Activated naive CD4-positive, alpha-beta T cell treated with anti-CD3 and anti-CD28 coated beads, Interleukin-2, amount 10 ng/mL, durations not matched to agents 7 days and 5 days (primary cell): Measurements from ENCODE around the gene CAPN13.
A peak's percentile ranks its signal among the peaks of the same experiment; 100 is the strongest.

Experiments used
- CTCF ChIA-PET: fragments of 350-600 bp; sonication (Branson Sonifier 250); formaldehyde crosslinking; loops from one replicate; lab custom pipeline; 2021; ENCODE audit warnings: antibody characterized with exemption; lab: Charles Lee
- DNase-seq: peaks from one replicate; pipeline ENCODE4 v3.0.0-alpha.2; 2020
- H3K27ac Mint-ChIP-seq: one replicate; pipeline ENCODE4 v1.8.0; 2021; ENCODE audit warnings: mild to moderate bottlenecking, moderate library complexity, mixed read lengths
- H3K27me3 Mint-ChIP-seq: one replicate; pipeline ENCODE4 v1.8.0; 2021; ENCODE audit warnings: mild to moderate bottlenecking, mixed read lengths
- H3K36me3 Mint-ChIP-seq: one replicate; pipeline ENCODE4 v1.8.0; 2021; ENCODE audit warnings: mixed read lengths
- H3K4me1 Mint-ChIP-seq: one replicate; pipeline ENCODE4 v1.8.0; 2021; ENCODE audit warnings: mixed read lengths
- H3K4me3 Mint-ChIP-seq: one replicate; pipeline ENCODE4 v1.8.0; 2021; ENCODE audit warnings: mild to moderate bottlenecking, moderate library complexity, mixed read lengths
- H3K9me3 Mint-ChIP-seq: one replicate; pipeline ENCODE4 v1.8.0; 2021; ENCODE audit warnings: mixed read lengths

The CAPN13 gene

GRCh38 chr2:30690126-30690561 lies 117.1 kb downstream of the CAPN13 start:
- Mint-ChIP-seq H3K4me3 (no peak overlapping the region), H3K27me3 (peaks cover 25% of the 10 kb centered on the region), H3K36me3 (no peaks in the 10 kb centered on the region), H3K4me1 (no peaks in the 10 kb centered on the region), H3K27ac (no peak overlapping the region), H3K9me3 (no peaks in the 10 kb centered on the region)
- CTCF ChIA-PET, result interaction anchor here (1.5 to 2.3 kb wide), 2 partner anchors 22 to 525 kb away, joined by 7 to 9 read pairs; no protein-coding TSS in a partner anchor
- peak; percentile 9 for DNase-seq

GRCh38 chr2:30689496-30690125 lies 117.6 kb downstream of the CAPN13 start:
- H3K27ac Mint-ChIP-seq, result no peak overlapping the region
- no peaks in the 10 kb centered on the region for H3K9me3 Mint-ChIP-seq
- CTCF ChIA-PET, result interaction anchor here (1.5 to 2.3 kb wide), 2 partner anchors 23 to 525 kb away, joined by 7 to 9 read pairs; no protein-coding TSS in a partner anchor
- H3K4me1 Mint-ChIP-seq, result no peaks in the 10 kb centered on the region
- DNase-seq, result peak; percentile 7
- H3K27me3 Mint-ChIP-seq, result peaks cover 21% of the 10 kb centered on the region
- H3K4me3 Mint-ChIP-seq, result no peak overlapping the region
- H3K36me3 Mint-ChIP-seq, result no peaks in the 10 kb centered on the region

GRCh38 chr2:30688956-30689401 lies 118.3 kb downstream of the CAPN13 start:
- Mint-ChIP-seq H3K4me1 (no peaks in the 10 kb centered on the region), H3K27me3 (peaks cover 17% of the 10 kb centered on the region), H3K27ac (no peak overlapping the region), H3K36me3 (no peaks in the 10 kb centered on the region), H3K4me3 (no peak overlapping the region), H3K9me3 (no peaks in the 10 kb centered on the region)
- DNase-seq, result peak; percentile 15
- CTCF ChIA-PET, result interaction anchor here (1.0 to 2.3 kb wide), 3 partner anchors 23 to 524 kb away, joined by 3 to 9 read pairs (median 7); no protein-coding TSS in a partner anchor

GRCh38 chr2:30686669-30687068 lies 120.6 kb downstream of the CAPN13 start:
- no peak overlapping the region for H3K27ac Mint-ChIP-seq
- H3K27me3 Mint-ChIP-seq, result peaks cover 15% of the 10 kb centered on the region
- H3K36me3 Mint-ChIP-seq, result no peaks in the 10 kb centered on the region
- no peaks in the 10 kb centered on the region for H3K4me1 Mint-ChIP-seq
- no peak for DNase-seq
- no peaks in the 10 kb centered on the region for H3K9me3 Mint-ChIP-seq
- no peak overlapping the region for H3K4me3 Mint-ChIP-seq
- CTCF ChIA-PET, result interaction anchor here (0.6 to 2.6 kb wide), 7 partner anchors 18 to 479 kb away, joined by 3 to 14 read pairs (median 4); no protein-coding TSS in a partner anchor

- Mint-ChIP-seq H3K4me1 (no peaks in the 10 kb centered on the region), H3K27ac (no peak overlapping the region), H3K9me3 (no peaks in the 10 kb centered on the region), H3K36me3 (no peaks in the 10 kb centered on the region), H3K4me3 (no peak overlapping the region), H3K27me3 (peaks cover 9% of the 10 kb centered on the region)
- CTCF ChIA-PET, result interaction anchor here (1.2 to 2.6 kb wide), 6 partner anchors 18 to 479 kb away, joined by 3 to 14 read pairs (median 4); no protein-coding TSS in a partner anchor
- peak; percentile 20 for DNase-seq
Observed at GRCh38 chr2:30686000-30686399, 121.2 kb downstream of the CAPN13 start.

GRCh38 chr2:30684996-30685395 lies 122.2 kb downstream of the CAPN13 start:
- DNase-seq, result peak; percentile 1
- Mint-ChIP-seq H3K27ac (no peak overlapping the region), H3K27me3 (peaks cover 9% of the 10 kb centered on the region), H3K4me3 (no peak overlapping the region), H3K9me3 (no peaks in the 10 kb centered on the region), H3K36me3 (no peaks in the 10 kb centered on the region), H3K4me1 (no peaks in the 10 kb centered on the region)
- CTCF ChIA-PET, result interaction anchor here (2.6 kb wide), 1 partner anchor 26 kb away, joined by 14 read pairs; no protein-coding TSS in a partner anchor

GRCh38 chr2:30684516-30684915 lies 122.7 kb downstream of the CAPN13 start:
- no peak for DNase-seq
- CTCF ChIA-PET, result no interaction called here
- no peaks in the 10 kb centered on the region for H3K36me3 Mint-ChIP-seq
- H3K4me1 Mint-ChIP-seq, result no peaks in the 10 kb centered on the region
- no peaks in the 10 kb centered on the region for H3K9me3 Mint-ChIP-seq
- no peak overlapping the region for H3K27ac Mint-ChIP-seq
- peaks cover 9% of the 10 kb centered on the region for H3K27me3 Mint-ChIP-seq
- no peak overlapping the region for H3K4me3 Mint-ChIP-seq

- Mint-ChIP-seq H3K27me3 (peaks cover 9% of the 10 kb centered on the region), H3K36me3 (no peaks in the 10 kb centered on the region), H3K27ac (no peak overlapping the region), H3K4me3 (no peak overlapping the region), H3K9me3 (no peaks in the 10 kb centered on the region), H3K4me1 (no peaks in the 10 kb centered on the region)
- CTCF ChIA-PET, result no interaction called here
- peak; percentile 10 for DNase-seq
Observed at GRCh38 chr2:30684026-30684425, 123.2 kb downstream of the CAPN13 start.

GRCh38 chr2:30683236-30683956 lies 123.8 kb downstream of the CAPN13 start:
- no peaks in the 10 kb centered on the region for H3K9me3 Mint-ChIP-seq

GRCh38 chr2:30681022-30681421 lies 126.2 kb downstream of the CAPN13 start:
- no peaks in the 10 kb centered on the region for H3K9me3 Mint-ChIP-seq
- no peak overlapping the region for H3K27ac Mint-ChIP-seq
- DNase-seq, result no peak
- H3K4me1 Mint-ChIP-seq, result no peaks in the 10 kb centered on the region
- H3K27me3 Mint-ChIP-seq, result peaks cover 13% of the 10 kb centered on the region
- CTCF ChIA-PET, result interaction anchor here (1.5 kb wide), 1 partner anchor 652 kb away, joined by 4 read pairs; no protein-coding TSS in a partner anchor
- H3K4me3 Mint-ChIP-seq, result no peak overlapping the region
- no peaks in the 10 kb centered on the region for H3K36me3 Mint-ChIP-seq

More at GRCh38 chr2:30683236-30683956, 123.8 kb downstream of the CAPN13 start:
- peak; percentile 18 for DNase-seq
- no peaks in the 10 kb centered on the region for H3K36me3 Mint-ChIP-seq
- H3K27ac Mint-ChIP-seq, result no peak overlapping the region
- CTCF ChIA-PET, result interaction anchor here (1.6 kb wide), 1 partner anchor 518 kb away, joined by 3 read pairs; no protein-coding TSS in a partner anchor
- no peak overlapping the region for H3K4me3 Mint-ChIP-seq
- H3K4me1 Mint-ChIP-seq, result no peaks in the 10 kb centered on the region
- H3K27me3 Mint-ChIP-seq, result peaks cover 13% of the 10 kb centered on the region

- H3K4me1 Mint-ChIP-seq, result no peaks in the 10 kb centered on the region
- no peaks in the 10 kb centered on the region for H3K9me3 Mint-ChIP-seq
- H3K4me3 Mint-ChIP-seq, result no peak overlapping the region
- H3K36me3 Mint-ChIP-seq, result no peaks in the 10 kb centered on the region
- DNase-seq, result no peak
- CTCF ChIA-PET, result interaction anchor here (1.5 kb wide), 1 partner anchor 653 kb away, joined by 4 read pairs; no protein-coding TSS in a partner anchor
- H3K27me3 Mint-ChIP-seq, result peaks cover 13% of the 10 kb centered on the region
- H3K27ac Mint-ChIP-seq, result no peak overlapping the region
Observed at GRCh38 chr2:30680121-30680520, 127.1 kb downstream of the CAPN13 start.

GRCh38 chr2:30679426-30680088 lies 127.7 kb downstream of the CAPN13 start:
- Mint-ChIP-seq H3K36me3 (no peaks in the 10 kb centered on the region), H3K4me3 (no peak overlapping the region), H3K4me1 (no peaks in the 10 kb centered on the region), H3K9me3 (no peaks in the 10 kb centered on the region), H3K27me3 (peaks cover 13% of the 10 kb centered on the region), H3K27ac (no peak overlapping the region)
- peak; percentile 17 for DNase-seq
- CTCF ChIA-PET, result no interaction called here

- Mint-ChIP-seq H3K27ac (no peak overlapping the region), H3K36me3 (no peaks in the 10 kb centered on the region), H3K4me3 (no peak overlapping the region), H3K9me3 (no peaks in the 10 kb centered on the region), H3K27me3 (peaks cover 9% of the 10 kb centered on the region), H3K4me1 (no peaks in the 10 kb centered on the region)
- peak; percentile 6 for DNase-seq
- CTCF ChIA-PET, result interaction anchor here (1.3 kb wide), 1 partner anchor 33 kb away, joined by 4 read pairs; no protein-coding TSS in a partner anchor
Observed at GRCh38 chr2:30678410-30679137, 128.7 kb downstream of the CAPN13 start.
